ENCODE measurements around the gene PTPN23.

GRCh38 chr3:47421741-47422649 is 41.2 kb downstream of the PTPN23 start:
- TF ChIP-seq CTCF (conservative IDR thresholded peaks at IDR 0.05; ENCODE audit: low read depth in 2 of 2) (peak; percentile 39 to 63; a peak in 3 of 4 replicates), ZNF331 (CRISPR knock-in tag; IDR thresholded peaks at IDR 0.05; ENCODE audit: low read depth) (no peak), REST (IDR thresholded peaks at IDR 0.05; ENCODE audit: unreplicated experiment) (no peak), ETS1 (IDR thresholded peaks at IDR 0.05) (no peak), EZH2phosphoT487 (IDR thresholded peaks at IDR 0.05; ENCODE audit: unreplicated experiment) (no peak), EZH2 (IDR thresholded peaks at IDR 0.05; ENCODE audit: low read depth, unreplicated experiment) (no peak), STAT1 (IDR thresholded peaks at IDR 0.05; ENCODE audit: unreplicated experiment) (no peak), POLR2AphosphoS5 (IDR thresholded peaks at IDR 0.05; ENCODE audit: low read depth) (no peak), JUNB (IDR thresholded peaks at IDR 0.05; ENCODE audit: unreplicated experiment) (no peak), CREB1 (CRISPR knock-in tag; IDR thresholded peaks at IDR 0.05; ENCODE audit: low read depth) (no peak), NANOG (IDR thresholded peaks at IDR 0.05; ENCODE audit: borderline replicate concordance) (no peak), ZNF114 (CRISPR knock-in tag; IDR thresholded peaks at IDR 0.05) (no peak), ZNF462 (CRISPR knock-in tag; IDR thresholded peaks at IDR 0.05) (no peak)

Data from GM23338 (cell line).